Astrocyte (in vitro differentiated cells and primary cell): ENCODE results near the gene NSMCE1.
"Not testable (repeated sequence)": the region's sequence is repeated elsewhere in the genome, so short reads cannot be mapped to it uniquely, and the experiment has no call there.

Source experiments
- EZH2 ChIP-seq: IDR thresholded peaks from 2 replicates; pipeline ENCODE4 v1.6.1; 2012; ENCODE audit warnings: mild to moderate bottlenecking, low read length, inconsistent platforms; ENCODE audit not compliant: insufficient read depth
- TF ChIP-seq, protein P1 (sequence below): IDR thresholded peaks from 2 replicates; pipeline ENCODE4 v1.5.1; 2011; ENCODE audit warnings: low read depth, mild to moderate bottlenecking, inconsistent platforms, low read length, moderate library complexity; ENCODE audit not compliant: insufficient read depth

DNA sequence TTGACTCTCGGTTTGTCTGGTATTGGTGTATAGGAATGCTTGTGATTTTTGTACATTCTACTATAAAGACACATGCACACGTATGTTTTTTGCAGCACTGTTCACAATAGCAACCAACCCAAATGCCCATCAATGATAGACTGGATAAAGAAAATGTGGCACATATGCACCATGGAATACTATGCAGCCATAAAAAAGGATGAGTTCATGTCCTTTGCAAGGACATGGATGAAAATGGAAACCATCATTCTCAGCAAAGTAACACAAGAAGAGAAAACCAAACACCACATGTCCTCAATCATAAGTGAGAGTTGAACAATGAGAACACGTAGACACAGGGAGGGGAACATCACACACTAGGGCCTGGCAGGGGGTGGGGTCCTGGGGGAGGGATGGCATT, 67.7 kb downstream of the NSMCE1 start:
- not testable (repeated sequence) for TF ChIP-seq EZH2
- TF ChIP-seq, protein P1, sequence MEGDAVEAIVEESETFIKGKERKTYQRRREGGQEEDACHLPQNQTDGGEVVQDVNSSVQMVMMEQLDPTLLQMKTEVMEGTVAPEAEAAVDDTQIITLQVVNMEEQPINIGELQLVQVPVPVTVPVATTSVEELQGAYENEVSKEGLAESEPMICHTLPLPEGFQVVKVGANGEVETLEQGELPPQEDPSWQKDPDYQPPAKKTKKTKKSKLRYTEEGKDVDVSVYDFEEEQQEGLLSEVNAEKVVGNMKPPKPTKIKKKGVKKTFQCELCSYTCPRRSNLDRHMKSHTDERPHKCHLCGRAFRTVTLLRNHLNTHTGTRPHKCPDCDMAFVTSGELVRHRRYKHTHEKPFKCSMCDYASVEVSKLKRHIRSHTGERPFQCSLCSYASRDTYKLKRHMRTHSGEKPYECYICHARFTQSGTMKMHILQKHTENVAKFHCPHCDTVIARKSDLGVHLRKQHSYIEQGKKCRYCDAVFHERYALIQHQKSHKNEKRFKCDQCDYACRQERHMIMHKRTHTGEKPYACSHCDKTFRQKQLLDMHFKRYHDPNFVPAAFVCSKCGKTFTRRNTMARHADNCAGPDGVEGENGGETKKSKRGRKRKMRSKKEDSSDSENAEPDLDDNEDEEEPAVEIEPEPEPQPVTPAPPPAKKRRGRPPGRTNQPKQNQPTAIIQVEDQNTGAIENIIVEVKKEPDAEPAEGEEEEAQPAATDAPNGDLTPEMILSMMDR: not testable (repeated sequence)
